GM21717 (cell line): Measurements from ENCODE around the gene COBL.

ENCODE experiments used
- ATAC-seq: cut with Tn5 transposase; IDR thresholded peaks from one replicate; pipeline ENCODE4 v1.9.1; 2021; ENCODE audit warnings: mild to moderate bottlenecking, moderate library complexity; ENCODE audit not compliant: unreplicated experiment

Gene COBL

DNA sequence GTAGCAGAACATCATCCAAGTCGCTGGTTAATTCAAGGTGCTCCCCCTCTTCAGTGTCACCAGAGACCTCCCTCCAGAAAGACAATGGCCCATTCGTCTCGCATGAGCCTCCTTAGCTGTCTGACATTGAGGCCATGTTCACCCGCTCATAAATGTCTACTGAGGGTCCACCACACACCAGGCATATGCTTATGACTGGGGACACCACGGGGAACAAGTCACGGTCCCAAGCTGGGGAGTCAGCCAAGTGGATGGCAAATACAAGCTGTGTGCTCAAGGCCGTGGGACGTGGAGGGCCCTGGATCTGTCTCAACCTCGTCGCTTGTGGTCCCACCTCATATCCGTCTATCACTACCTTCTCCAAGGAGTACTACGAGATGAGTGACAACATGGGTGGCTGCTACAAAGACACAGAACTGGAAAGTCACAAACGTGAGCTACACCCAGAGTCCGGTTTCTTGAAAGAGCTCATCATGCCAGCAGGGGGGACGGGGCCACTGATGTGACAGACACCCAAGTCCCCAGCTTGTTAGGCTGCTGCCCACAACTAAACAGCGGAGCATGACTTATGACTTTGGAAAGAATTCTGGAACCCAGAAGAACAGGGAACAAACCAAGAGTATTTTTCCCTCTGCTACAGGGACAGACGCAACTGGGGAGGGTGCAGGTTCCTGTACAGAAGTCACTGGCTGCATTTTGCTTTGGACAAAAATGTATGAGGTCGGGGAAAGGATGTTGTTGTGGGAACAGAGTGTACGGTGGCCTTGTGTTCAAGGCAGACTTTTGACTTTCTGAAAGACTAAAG is 189.6 kb downstream of the COBL start:
- ATAC-seq: no peak

DNA sequence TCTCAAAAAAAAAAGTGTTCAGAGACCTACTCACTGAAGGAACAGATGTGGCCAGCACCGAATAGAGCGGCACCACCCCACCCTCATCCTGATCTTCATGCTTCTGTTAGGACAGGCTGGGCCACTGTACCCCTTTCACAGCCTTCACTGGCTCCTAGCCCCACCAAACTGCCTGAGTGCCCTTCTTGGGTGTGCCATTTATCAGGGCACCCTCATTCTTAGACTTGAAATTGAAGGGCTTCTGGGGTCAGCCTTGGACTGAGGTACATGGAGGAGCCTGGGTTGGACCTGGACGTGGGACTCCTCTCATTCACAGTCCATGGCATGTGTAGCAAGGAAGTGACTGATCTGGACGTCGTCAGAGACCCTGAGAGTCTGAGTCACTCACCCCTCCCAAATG is 190.3 kb downstream of the COBL start:
- no peak for ATAC-seq

DNA sequence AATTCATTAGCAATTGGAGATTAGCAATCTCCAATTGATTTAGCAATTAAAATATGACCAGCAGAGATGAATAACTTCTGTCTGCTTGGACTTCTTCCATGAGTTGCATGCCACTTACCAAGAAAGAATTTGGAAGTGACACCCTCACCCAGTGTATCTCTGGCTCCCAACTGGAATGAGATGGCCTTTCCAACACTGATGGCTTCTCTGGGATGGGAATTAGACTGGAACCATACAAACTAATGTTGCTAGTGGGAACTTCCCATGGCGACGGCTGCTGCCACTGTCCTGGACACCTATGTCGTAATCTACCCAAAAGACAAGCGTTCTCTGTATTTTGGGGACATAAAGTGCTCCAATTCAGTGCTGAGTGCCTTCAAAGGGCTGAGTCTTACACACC is 192.3 kb downstream of the COBL start:
- no peak for ATAC-seq

DNA sequence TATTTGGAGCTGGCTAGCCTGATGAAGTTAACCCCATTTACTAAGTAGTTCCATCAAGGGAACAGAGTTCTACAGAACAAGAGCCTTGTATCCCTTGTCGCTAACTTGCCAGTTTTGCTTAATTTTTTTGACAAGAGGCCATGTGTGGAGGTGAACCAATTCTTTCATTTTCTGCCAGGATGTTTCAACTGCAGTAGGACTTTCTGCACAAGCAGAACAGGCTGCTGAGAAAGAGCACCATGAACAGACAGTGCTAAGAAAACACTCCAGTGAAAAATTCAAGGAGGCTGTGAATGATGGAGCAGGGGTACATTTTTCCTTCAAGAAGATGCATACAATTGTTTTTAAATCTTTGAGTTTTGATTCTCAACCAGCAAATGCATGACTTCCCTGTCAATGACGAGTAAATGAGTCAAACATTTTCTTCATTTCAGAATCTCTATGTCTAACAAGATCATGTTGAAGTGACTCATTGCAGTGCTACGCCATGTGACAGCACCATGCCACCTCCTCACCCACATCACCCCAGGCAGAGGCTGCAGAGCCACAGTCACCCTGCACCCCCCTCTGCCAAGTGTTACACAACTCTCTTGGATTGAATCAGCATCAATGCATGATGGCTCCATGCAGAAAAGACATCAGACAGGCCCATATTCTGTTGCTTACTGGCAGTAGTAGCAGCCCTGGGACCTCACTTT is 193.1 kb downstream of the COBL start:
- no peak for ATAC-seq

DNA sequence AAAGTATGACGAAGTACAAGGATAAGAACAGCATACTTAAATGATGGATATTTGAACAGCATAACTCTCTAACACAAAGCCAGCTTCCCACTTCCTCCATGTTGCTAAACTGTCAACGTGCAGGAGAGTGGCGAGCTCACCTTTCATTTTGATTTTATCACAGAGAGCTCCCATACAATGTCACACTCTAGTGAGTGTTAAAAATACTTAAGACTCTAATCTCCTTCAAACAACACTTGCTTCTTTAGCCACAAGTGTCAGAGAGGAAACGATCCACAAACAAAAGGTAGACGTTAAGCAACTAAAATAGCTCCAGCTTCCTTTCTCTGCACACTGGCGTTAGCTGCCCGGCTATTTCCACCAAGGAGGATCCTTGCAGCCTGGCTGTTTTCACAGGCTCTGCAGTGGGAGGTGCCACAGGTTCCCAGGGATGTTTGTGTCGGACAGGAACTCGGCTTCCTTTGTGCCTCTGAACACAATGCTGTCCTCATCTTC is 194.6 kb downstream of the COBL start:
- no peak for ATAC-seq

DNA sequence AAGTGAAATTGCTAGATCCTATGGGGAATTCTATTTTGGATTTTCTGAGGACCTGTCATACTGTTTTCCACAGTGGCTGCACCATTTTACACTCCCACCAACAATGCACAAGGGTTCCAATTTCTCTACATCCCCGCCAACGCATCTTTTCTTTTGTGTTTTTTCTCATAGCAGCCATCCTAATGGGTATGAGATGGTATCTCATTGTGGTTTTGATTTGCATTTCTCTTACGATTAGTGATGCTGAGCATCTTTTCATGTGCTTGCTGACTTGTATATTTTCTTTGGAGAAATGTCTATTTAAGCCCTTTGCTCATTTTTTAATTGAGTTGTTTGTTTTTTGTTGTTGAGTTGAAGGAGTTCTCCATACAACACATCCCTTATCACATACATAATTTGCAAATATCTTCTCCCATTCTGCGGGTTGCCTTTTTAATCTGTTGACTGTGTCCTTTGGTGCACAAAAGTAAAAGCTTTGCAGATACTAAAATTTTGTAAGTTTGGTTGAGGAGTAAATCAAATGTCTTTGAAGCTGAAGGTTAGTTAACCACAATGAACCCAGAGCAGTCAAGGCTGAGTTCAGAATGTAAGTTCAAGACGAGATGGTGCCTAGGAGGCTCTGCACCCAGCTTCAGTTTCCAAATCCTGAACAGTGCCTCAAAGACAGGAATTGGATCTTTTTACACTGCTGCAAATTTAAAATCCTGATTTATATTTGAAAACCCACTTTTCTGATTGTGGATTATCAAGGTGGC is 195.4 kb downstream of the COBL start:
- no peak for ATAC-seq

DNA sequence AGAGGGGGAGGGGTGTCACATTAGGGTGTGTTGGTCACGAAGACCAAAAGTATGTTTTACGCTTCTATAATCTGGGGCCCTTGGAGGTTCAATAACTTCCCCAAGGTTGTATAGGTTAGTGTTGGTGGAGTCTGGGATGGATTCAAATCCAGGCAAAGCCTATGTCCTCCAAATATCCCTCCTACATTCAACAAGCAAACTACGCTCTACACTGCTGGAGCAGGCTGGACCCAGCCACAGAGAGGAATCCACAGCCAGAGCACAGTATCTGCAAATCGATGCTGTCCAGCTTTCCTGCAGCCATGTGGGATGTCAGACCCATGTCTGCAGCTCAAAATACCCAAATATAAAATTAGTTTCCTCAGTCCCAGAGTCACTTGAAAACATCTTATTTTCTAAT is 198.0 kb downstream of the COBL start:
- no peak for ATAC-seq

DNA sequence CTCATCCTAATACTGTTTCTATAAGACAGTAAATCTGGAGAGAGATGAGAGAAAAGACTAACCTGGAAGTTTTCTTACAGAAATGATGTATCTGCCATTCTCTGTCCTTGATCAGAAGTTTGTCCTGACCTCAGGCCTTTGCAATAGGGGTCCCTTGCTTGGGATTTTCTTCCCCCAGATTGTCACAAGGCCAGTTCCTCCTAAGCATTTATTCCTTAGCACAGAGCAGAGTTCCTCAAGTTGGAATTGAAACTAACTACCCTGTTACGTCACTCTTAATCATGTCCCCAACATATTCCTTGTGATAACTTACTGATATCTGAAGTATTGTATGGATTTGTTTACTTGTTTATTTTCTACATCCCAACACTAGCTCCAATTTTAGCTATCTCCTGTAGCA is 202.1 kb downstream of the COBL start:
- ATAC-seq: no peak

DNA sequence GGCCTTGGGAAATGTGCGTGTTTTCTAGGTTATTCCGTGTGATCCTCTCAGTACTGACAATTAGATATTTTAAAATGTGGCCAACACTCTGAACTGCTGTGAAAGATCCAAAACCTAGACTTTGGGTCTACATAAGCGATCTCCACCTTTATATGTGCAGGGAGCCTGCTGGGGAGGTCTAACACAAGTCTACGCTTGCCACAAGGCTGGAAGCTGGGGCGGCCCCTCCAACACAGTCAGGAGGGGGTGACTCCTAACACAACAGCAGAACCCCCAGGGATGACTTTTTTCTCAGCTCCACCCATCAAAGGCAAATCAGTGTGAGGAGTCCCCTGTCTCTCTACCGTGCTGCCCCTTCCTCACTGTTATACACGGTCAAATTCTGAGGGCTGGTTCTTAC is 202.6 kb downstream of the COBL start:
- ATAC-seq: no peak

DNA sequence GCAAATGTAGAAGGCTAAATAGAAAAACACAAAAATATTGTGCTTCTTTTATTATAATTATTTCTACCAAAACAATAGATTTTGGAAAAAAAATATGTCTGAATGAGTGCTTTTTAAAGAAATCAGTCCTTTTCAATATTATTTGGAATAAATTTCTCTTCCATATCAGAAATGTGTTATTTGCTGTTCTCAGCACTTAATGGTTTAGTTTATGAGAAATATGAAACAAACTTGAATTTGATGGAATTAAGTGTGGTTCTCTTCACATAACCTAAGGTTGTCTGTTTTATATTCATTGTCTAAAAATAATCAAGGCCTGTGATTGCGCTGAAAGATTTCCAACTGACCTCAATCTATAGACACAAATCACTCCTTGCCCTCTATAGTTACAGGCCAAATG is 203.0 kb downstream of the COBL start:
- no peak for ATAC-seq

DNA sequence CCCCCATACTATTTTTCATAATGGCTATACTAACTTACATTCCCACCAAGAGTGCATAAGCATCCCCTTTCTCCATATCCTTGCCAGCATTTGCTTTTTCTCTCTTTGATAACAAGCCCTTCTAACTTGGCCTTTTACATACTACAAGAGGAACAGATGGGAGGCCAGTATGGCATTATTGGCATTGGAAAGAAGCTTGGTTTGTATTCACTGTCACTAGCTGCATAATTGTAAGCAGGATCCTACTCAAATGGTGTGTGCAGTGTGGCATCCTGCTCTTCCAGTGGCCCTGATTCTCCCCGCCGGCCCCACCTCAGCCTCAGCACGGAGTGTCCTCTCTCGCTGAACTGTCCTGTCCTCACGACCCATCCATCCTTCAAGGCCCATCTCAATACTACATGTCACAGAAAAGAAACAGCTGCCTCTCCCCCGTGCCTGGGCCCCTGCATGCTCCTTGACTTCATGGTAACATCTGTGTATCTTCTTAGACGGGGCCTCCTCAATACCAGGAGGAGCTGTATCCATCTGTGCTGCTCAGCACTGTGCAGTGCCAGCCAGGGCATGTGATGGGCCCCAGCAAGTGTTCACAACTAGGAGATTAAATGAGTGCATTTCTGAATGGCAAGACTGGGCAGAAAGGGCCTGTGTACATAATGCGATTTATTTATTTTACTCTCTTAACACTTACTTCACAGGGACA is 205.2 kb downstream of the COBL start:
- ATAC-seq: no peak

DNA sequence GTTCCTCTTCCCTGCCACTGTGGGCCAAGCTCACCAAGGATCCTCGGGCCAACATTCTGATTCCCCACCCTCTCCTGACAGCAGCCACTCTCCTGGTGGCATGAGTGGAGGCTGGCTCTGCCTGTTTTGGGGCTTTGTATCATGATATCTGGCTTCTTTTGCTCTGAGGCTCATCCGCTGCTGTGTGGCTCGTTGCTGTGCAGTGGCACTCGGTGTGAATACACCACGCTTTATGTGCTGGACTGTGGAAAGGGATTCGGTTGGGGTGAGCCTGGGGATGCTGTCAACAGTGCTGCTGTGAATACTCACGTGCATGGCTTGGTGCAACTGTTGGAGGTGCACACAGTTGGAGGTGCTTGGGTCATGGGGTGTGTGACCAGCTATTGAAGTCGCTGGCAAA is 208.5 kb downstream of the COBL start:
- ATAC-seq: no peak

DNA sequence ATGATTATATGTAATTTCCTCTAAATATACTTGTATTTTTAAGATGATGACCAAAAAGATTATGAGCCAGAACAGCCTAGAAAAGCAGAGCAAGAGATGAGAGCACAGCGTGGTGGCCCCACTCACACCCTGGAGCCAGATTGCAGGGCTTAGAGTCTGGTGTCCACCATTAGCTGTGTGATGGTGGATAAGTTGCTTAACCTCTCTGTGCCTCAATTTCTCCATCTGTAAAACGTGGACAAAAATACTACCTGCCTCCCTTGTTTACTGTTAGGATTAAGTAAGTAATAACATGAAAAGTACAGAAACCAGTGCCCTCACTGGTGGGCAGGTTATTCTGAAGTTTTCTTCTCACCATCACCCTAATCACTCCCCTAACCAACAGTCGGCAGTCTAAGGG is 212.3 kb downstream of the COBL start:
- ATAC-seq: no peak

DNA sequence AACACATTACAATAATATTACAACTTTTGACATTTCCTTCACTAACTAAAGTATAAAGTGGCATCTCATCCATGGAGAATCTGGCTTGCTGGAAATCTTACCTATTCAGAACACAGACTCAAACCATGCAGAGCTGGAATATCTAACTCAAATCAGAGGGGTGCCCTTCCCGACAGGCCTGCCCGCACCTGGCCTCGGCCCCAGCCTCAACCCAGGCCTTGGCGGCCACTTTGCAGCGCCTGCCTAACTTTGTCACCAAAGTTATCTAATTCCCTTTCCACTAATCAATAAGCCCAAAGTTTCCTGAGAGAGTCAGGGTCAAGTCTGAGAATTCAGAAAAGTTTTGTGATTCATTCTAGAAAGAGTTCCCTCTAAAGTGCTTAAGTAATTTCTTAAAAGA is 212.9 kb downstream of the COBL start:
- no peak for ATAC-seq

DNA sequence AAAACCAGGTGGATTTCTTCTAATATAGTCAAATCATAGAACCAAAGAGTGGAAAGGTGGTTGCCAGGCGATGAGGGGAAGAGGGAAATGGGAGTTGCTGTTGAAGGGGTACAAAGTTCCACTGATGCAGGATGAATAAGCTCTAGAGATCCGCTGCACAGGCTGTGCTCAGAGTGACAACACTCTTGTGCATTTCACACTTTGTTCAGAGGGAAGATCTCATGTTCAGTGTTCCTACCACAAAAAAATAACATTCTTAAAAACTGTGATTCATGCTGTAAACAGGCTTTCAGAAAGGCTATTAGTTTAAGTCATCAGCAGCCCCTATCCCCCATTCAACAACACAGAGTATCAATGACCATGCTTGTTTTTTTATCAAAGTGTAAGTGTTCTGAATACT is 213.8 kb downstream of the COBL start:
- no peak for ATAC-seq

DNA sequence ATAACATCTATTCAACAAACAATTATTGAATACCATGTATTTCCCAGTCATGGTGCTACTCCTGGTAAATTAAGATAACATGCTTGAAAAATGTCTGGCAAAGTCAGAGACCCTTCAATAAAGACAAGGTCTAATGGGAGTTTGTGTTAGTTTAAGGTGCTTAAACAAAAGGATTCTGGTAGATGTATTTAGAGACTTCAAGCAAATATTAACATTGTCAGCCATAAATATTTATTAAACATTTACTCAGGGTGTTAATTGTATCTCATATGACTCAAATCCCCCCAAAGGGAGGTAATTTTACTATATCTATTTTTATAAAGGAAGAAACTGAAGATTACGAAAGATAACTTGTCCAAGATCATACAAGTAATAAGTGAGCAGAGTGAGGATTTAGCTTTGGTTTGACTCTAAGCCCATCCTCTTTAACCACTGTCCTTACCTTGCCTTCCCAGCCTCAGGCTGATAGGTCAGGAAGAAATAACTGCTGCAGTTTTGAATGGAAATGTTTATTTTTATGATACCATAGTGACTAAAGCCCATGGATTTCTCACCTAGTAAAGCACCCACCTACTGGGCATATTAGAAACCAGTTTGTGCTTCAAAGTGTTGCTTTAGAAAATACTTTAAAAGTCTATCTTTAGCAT is 215.4 kb downstream of the COBL start:
- ATAC-seq: no peak

DNA sequence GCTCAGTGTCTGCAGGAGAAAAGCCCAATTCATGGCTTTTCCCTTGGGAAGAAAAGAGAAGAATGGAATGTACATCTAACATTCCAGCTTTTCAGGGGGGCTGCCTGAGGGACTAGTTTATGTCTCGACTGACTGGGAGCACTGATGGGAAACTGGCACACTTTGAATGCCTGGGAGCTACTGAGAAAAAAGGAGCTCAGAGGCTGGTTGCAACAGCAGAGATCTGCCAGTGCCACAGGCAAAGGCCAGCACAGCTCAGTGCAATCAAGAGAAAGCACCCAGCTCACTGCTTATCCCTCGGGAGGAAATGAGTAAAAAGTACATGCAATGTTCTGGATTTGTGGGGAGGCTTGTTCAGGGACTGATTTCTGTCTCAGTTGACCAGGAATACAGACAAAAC is 226.2 kb downstream of the COBL start:
- ATAC-seq: no peak

DNA sequence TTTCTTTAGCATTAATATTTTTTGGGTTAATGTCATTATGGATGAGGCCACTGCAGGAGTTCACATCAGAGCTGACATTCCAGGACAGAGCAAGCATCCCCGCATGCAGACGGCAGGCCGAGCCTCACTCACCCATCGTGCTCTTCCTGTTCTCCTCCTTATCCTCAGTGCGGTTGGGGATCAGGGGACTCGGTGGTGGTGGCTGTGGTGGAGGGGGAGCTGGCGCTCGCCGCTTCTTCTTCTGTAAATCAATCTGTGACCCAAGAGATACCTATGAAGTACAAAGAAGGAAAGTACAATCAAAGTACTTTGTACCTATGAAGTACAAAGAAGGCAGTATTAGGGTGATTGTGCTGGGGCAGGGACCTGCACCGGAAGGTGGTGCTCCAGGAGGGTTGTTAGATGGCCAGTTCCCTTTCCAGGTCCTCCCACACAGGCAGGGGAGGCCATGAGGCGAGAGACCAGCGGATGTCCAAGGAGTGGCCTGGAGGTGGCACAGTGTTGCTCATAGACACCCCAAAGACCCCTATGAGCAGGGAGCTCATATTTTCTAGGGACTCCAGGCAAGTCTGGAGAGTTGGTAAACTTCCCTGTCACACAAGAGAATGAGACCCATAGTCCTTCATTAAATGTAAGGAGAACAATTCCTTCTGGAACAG is 231.4 kb downstream of the COBL start:
- no peak for ATAC-seq

DNA sequence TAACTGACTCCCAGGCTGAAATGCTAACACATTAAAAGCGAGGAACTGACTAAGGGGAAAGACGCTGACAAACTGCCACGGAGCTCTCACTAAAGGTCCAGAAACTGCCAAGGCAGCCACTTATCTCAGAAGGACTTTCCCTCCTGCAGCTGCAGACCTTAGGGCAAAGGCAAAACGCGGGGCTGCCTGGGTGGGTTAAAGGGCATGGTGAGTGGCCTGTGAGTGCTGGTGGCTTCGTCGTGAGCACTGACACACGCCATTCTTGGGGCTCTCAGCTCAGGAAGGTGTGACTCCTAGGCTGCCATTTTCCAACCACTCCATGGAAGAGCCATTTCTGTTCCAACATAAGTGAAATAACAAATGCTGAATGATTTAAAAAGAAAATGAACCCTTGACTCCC is 232.5 kb downstream of the COBL start:
- no peak for ATAC-seq

DNA sequence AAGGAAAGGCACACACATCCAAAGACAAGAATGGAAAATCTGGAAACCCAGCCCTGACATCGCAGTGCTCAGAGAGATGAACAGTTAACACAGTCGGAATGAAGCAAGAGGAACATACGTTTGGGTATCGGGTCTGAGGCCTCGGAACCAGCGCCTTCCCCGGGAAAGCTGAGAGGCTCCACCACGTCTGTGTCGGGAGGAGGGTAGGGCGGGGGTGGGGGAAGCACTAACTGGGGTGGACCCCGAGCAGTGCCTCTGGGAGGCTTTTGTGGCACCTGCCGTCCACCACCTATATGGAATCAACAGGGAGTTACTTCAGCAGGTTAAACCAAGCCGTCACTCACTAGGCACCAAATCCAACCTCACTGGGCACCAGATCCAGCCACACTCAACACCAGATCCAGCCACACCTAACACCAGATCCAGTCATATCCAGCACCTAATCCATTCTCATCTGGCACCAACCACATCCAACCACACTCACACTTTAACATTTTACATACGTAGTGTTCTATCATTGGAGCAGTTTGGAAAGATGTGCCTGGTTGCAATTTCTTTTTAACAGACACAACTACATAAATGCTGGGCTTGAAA is 233.6 kb downstream of the COBL start:
- ATAC-seq: no peak
